Limb (tissue), 2 donors: ENCODE data around the gene IFITM1.
A peak's percentile ranks its signal among the peaks of the same experiment; 100 is the strongest.
"Not testable (repeated sequence)": the region's sequence is repeated elsewhere in the genome, so short reads cannot be mapped to it uniquely, and the experiment has no call there.

Experiments
- DNase-seq, 2 donors: peaks; one replicate each; pipeline ENCODE4 v3.0.0-alpha.2; 2016; ENCODE audit errors: extremely low spot score in 2 of 2

Gene IFITM1

GRCh38 chr11:326592-326841 lies 12.7 kb downstream of the IFITM1 start:
- DNase-seq = no peak

- peak in 1 of 2 donors; percentile 63 for DNase-seq
Measured at GRCh38 chr11:326842-327580, 13.2 kb downstream of the IFITM1 start.

GRCh38 chr11:327581-327923 lies 13.7 kb downstream of the IFITM1 start:
- DNase-seq = no peak

GRCh38 chr11:328012-328411 lies 14.2 kb downstream of the IFITM1 start:
- no peak for DNase-seq

- not testable (repeated sequence) for DNase-seq
Measured at GRCh38 chr11:328516-329100, 14.8 kb downstream of the IFITM1 start.

GRCh38 chr11:329886-330253 lies 16.0 kb downstream of the IFITM1 start:
- no peak for DNase-seq

- DNase-seq = no peak
Measured at GRCh38 chr11:330307-330693, 16.5 kb downstream of the IFITM1 start.

- DNase-seq = no peak
Measured at GRCh38 chr11:330694-331357, 17.0 kb downstream of the IFITM1 start.

- no peak for DNase-seq
Measured at GRCh38 chr11:331358-332060, 17.7 kb downstream of the IFITM1 start.

- no peak for DNase-seq
Measured at GRCh38 chr11:332651-333480, 19.0 kb downstream of the IFITM1 start.

GRCh38 chr11:333616-334263 lies 19.9 kb downstream of the IFITM1 start:
- DNase-seq = not testable (repeated sequence)

GRCh38 chr11:334264-334994 lies 20.6 kb downstream of the IFITM1 start:
- DNase-seq = peak in 1 of 2 donors; percentile 62

- DNase-seq = peak in 1 of 2 donors; percentile 84
Measured at GRCh38 chr11:335779-336658, 22.2 kb downstream of the IFITM1 start.

GRCh38 chr11:336659-337198 lies 22.9 kb downstream of the IFITM1 start:
- DNase-seq = no peak

GRCh38 chr11:337711-338110 lies 23.9 kb downstream of the IFITM1 start:
- DNase-seq = no peak

GRCh38 chr11:339963-340362 lies 26.1 kb downstream of the IFITM1 start:
- DNase-seq = no peak

GRCh38 chr11:340539-341512 lies 27.0 kb downstream of the IFITM1 start:
- no peak for DNase-seq

- no peak for DNase-seq
Measured at GRCh38 chr11:342328-342727, 28.5 kb downstream of the IFITM1 start.
